NCI-H1436 treated with DMSO at 0.1 percent for 48 hours (cell line): ENCODE measurements around the gene THOC1.
"Not testable (repeated sequence)": the region's sequence is repeated elsewhere in the genome, so short reads cannot be mapped to it uniquely, and the experiment has no call there.

Source experiments
- DNase-seq: peaks from one replicate; lab custom pipeline; 2025; lab: John Stamatoyannopoulos, UW

Gene THOC1, protein sequence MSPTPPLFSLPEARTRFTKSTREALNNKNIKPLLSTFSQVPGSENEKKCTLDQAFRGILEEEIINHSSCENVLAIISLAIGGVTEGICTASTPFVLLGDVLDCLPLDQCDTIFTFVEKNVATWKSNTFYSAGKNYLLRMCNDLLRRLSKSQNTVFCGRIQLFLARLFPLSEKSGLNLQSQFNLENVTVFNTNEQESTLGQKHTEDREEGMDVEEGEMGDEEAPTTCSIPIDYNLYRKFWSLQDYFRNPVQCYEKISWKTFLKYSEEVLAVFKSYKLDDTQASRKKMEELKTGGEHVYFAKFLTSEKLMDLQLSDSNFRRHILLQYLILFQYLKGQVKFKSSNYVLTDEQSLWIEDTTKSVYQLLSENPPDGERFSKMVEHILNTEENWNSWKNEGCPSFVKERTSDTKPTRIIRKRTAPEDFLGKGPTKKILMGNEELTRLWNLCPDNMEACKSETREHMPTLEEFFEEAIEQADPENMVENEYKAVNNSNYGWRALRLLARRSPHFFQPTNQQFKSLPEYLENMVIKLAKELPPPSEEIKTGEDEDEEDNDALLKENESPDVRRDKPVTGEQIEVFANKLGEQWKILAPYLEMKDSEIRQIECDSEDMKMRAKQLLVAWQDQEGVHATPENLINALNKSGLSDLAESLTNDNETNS

DNA sequence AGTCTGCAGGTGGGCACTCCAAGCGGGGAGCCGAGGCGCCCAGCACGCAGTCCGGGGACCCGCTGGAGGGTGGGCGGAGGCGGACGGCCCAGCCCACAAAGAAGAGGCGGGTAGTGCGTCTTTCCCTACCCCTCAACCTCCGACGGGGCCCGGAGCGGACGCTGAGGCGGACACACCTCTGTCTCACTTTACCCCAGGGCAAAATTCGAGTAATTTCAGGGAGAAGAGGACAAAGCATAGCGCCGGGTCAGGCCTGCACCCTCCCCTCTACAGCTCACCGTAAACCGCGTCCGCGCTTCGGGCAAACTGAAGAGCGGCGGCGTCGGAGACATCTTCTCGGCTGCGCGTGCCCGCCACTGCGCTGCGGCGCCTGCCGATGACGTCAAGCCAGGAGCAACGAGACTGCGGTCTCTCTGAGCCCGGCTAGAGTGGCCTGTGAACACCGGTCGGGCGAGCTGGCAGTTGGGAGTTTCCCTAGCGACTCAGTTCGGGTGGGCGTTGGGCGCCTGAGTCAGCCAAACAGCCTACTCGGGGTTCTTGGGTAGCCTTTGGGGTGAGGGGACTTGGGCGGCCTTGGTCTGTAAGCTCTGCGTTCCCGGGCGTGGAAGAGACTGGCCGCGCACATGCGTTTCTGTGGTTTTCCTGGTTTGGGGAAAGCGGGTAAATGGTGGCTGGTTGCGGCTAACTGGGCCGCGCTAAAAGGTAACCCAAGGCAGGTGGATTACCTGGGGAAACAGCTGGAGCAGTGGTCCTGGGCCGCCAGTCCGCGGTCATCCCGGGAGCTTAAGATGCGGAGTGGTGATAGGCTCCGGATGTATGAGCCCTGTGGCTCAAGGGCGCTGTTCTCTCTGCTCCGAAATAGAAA is at the start of gene THOC1:
THOC1 (minus strand) TSS at position 360 of the 865 bp plus-strand sequence; CDS start at position 332, 28 bp downstream.
- DNase-seq = peak; percentile 50

DNA sequence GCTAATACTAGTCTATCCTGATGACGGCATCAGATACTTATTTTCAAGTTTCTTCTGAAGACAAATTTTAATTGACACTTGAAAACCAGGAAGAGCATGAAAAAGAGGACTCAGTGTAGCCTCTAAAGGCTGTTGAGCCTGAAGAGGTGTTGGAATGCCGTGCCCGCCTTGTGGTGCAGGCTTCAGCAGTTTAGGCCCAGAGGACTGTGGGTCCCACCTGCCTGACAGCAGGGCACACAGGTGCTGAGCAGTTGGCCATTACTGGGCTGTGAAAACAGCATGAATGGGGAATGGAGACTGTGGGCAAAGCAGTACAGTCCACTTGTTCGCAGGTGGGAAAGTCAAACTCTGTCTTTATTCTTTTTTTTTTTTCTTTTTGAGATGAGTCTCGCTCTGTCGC is 49.8 kb upstream of the THOC1 start:
- DNase-seq = no peak

- no peak for DNase-seq
These were observed 48.5 kb upstream of the THOC1 start for GRCh38 chr18:316393-316792.

GRCh38 chr18:313931-314330 is 46.1 kb upstream of the THOC1 start:
- DNase-seq = no peak

DNA sequence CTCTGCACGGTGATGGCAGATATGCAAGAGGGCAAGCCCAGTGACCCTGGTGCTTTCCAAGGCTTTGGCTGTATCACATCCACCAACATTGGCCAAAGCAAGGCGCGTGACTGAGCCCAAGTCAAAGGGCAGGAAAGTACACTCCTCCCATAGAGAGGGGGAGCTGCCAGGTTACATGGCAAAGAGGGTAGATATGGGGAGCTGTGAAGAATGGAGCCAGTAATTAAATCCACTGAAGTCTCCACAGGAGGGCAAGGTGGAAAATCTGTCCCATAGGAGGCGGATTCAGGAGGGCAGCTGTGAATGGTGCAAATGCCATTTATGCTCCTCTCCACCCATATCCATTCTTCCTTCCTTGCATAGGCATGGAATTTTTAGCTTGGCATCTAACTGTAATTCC is 44.6 kb upstream of the THOC1 start:
- no peak for DNase-seq

DNA sequence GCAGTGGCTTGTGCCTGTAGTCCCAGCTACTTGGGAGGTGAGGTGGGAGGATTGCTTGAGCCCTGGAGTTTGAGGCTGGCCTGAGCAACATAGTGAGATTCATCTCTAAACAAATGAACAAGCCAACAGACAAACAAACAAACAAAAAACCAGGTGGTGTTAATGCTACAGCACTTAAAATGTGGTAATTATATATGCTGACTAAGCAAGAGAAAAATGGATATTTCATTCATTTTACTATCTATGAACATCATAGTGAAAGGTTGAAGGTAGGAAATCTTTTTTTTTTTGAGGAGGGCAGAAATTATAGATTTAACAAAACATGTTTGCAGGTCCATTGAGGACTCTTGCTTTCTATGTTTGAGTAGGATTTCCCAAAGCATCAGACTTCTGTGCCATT is 42.2 kb upstream of the THOC1 start:
- no peak for DNase-seq

DNA sequence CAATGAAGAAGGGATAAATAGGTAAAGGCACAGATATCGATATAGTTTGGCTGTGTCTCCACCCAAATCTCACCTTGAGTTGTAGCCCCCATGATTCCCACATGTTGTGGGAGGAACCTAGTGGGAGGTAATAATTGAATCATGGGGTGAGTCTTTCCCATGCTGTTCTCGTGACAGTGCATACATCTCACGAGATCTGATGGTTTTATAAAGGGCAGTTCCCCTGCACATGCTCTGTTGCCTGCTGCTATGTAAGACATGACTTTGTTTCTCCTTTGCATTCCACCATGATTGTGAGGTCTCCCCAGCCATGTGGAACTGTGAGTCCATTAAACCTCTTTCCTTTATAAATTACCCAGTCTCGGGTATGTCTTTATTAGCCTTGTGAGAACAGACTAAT is 40.2 kb upstream of the THOC1 start:
- DNase-seq = not testable (repeated sequence)

DNA sequence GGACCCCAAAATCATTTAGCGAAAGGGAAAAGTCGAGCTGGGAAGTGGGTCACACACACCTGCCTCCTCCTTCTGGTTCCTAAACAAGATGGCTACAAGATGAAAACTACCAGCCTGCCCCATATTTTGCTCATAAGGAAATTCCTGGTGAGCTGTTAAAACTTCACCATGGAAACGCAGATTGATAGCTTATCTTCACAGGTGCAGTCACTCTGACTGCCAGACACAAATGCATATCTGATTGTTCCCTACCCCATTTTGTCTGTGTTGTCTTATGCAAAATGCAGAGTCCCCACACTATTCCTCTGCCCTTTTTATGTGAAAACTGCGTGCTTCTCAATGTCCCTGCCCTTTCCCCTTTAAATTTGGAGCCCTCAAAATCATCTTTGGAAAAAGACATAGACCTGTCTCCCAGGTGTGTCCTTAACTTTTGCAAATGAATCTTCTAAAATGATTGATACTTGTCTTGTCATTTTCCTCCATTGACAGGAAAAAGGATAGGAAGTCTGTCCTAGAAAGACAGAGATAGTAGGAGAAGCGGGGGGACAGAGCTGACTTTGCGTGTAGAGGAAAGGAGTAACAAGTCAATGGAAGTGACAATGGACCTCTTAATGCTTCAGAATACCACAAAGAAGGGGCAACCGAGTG is 38.9 kb upstream of the THOC1 start:
- DNase-seq = no peak

GRCh38 chr18:305003-305501 is 37.2 kb upstream of the THOC1 start:
- no peak for DNase-seq

DNA sequence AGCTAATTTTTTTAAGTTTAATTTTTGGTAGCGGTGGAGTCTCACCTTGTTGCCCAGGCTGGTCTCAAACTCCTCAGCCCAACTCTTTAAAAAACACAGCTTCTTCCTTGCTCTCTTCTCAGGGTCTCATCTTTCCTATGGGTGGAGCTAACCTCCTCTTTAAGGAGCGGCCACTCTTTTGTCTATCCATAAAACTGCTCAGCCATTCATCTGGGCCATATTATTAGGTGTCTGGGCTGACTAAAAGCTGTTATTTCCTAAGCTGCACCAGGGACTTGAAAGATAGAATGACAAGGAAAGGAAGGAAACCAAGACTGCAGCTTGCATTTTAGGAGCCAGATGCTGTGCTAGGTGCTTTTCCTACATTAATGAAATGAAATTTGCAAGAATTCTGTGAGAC is 35.8 kb upstream of the THOC1 start:
- no peak for DNase-seq

- DNase-seq = no peak
These were observed 35.2 kb upstream of the THOC1 start for GRCh38 chr18:303011-303410.

GRCh38 chr18:302097-302496 is 34.2 kb upstream of the THOC1 start:
- DNase-seq = no peak

DNA sequence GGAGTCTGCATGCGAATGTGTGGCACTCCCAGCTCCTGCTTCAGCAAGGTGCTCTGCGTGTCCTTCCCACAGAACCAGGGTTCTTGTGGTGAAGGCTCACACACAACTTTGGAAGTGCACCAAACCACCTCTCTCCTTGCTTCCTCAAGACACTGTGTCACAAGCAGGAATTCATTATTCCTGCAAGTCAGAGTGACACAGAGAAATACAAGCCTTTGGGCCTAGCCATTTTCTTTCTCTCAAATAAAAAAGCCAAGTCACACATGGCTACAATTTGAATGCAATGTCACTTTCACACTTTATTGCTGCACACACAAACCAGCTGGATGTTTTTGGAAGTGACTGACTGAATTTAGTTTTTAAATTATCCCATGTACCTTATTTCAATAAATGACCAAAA is 30.1 kb upstream of the THOC1 start:
- DNase-seq = no peak

GRCh38 chr18:295756-296490 is 28.1 kb upstream of the THOC1 start:
- no peak for DNase-seq

- no peak for DNase-seq
These were observed 26.7 kb upstream of the THOC1 start for GRCh38 chr18:294566-294965.

- DNase-seq = no peak
These were observed 25.7 kb upstream of the THOC1 start for GRCh38 chr18:293536-293935.

- no peak for DNase-seq
These were observed 24.4 kb upstream of the THOC1 start for GRCh38 chr18:292271-292670.

GRCh38 chr18:289970-290369 is 22.1 kb upstream of the THOC1 start:
- not testable (repeated sequence) for DNase-seq

DNA sequence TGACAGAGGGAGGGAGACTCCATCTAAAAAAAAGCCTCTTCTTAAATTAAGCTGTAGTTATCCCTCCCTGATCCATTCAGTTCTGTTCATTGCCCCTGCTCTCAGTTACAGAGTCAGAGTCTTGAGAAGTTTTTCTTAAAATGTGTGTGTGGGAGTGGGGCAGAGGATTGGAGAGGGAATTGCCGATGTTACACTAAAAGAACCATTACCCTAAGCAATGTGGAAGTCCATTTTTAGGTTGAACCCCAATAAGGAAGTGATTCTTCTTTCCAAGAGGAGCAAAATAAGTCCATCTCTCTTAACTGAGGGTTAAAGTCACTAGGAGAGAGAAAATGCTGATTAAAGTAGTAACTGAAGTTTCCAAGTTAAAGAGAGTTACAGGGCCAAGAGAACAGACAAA is 21.2 kb upstream of the THOC1 start:
- no peak for DNase-seq

- no peak for DNase-seq
These were observed 18.9 kb upstream of the THOC1 start for GRCh38 chr18:286515-287310.
